HEK293 (cell line): ENCODE results near the gene CPNE5.
A peak's percentile ranks its signal among the peaks of the same experiment; 100 is the strongest.

Experiments
- CTCF ChIA-PET: fragments of 350-600 bp; formaldehyde crosslinking; extraction: SDS; loops from one replicate; lab custom pipeline; 2021; ENCODE audit warnings: antibody characterized with exemption; lab: Yijun Ruan, JAX
- POLR2A ChIA-PET: fragments of 300-600 bp; formaldehyde crosslinking; extraction: SDS; loops from one replicate; lab custom pipeline; 2020; ENCODE audit warnings: antibody characterized with exemption, inconsistent platforms; lab: Yijun Ruan, JAX
- H3K27ac ChIP-seq: fragments of 200-500 bp; sonication (Bioruptor generic); 2 replicates; pipeline ENCODE4 v1.5.1; 2014; ENCODE audit warnings: low read depth, low read length, control low read depth, inconsistent platforms; ENCODE audit errors: extremely low read depth
- H3K36me3 ChIP-seq, 2 experiments: fragments of 200-500 bp in 1 of 2; sonication (Bioruptor generic) in 1 of 2; 1 replicate in 1 of 2; 2 replicates in 1 of 2; pipeline ENCODE4 v1.5.1; 2014 to 2017; ENCODE audit warnings: inconsistent platforms in 2 of 2, low read length in 2 of 2; ENCODE audit not compliant: control insufficient read depth in 2 of 2, insufficient read depth in 1 of 2
- H3K4me1 ChIP-seq: fragments of 200-500 bp; sonication (Bioruptor generic); 2 replicates; pipeline ENCODE4 v1.5.1; 2014; ENCODE audit warnings: mild to moderate bottlenecking, low read length, inconsistent platforms; ENCODE audit not compliant: control insufficient read depth, insufficient read depth
- H3K4me3 ChIP-seq: 2 replicates; pipeline ENCODE4 v1.5.1; 2011; ENCODE audit warnings: low read depth, mild to moderate bottlenecking, control low read depth, low read length, moderate library complexity
- H3K9me3 ChIP-seq: fragments of 200-500 bp; sonication (Bioruptor generic); 2 replicates; pipeline ENCODE4 v1.5.1; 2014; ENCODE audit warnings: low read depth, low read length, inconsistent platforms; ENCODE audit not compliant: control insufficient read depth, insufficient read depth
- BCL11B ChIP-seq: fragments of 450-650 bp; formaldehyde crosslinking; IDR thresholded peaks from 2 replicates; pipeline ENCODE4 v1.5.1; 2016; ENCODE audit warnings: low read depth, missing biosample characterization, missing genetic modification characterization
- CTCF ChIP-seq: fragments of 450-650 bp; formaldehyde crosslinking; IDR thresholded peaks from 2 replicates; pipeline ENCODE4 v1.5.1; 2016; ENCODE audit warnings: missing biosample characterization, missing genetic modification characterization
- EGR2 ChIP-seq: fragments of 450-650 bp; formaldehyde crosslinking; IDR thresholded peaks from 2 replicates; pipeline ENCODE4 v1.5.1; 2016; ENCODE audit warnings: low read depth, missing biosample characterization, missing genetic modification characterization
- GLI2 ChIP-seq: fragments of 450-650 bp; formaldehyde crosslinking; IDR thresholded peaks from 2 replicates; pipeline ENCODE4; 2017; ENCODE audit warnings: missing biosample characterization, missing genetic modification characterization, low read depth, borderline replicate concordance
- IKZF3 ChIP-seq: fragments of 450-650 bp; IDR thresholded peaks from 2 replicates; pipeline ENCODE4 v1.5.0; 2018; ENCODE audit warnings: missing biosample characterization, mild to moderate bottlenecking, missing genetic modification characterization, moderate library complexity
- ZBTB1 ChIP-seq: fragments of 450-650 bp; formaldehyde crosslinking; IDR thresholded peaks from 2 replicates; pipeline ENCODE4 v1.5.1; 2016; ENCODE audit warnings: missing biosample characterization, missing genetic modification characterization
- ZBTB48 ChIP-seq: fragments of 450-650 bp; formaldehyde crosslinking; IDR thresholded peaks from 2 replicates; pipeline ENCODE4 v1.5.1; 2016; ENCODE audit warnings: missing biosample characterization, missing genetic modification characterization
- ZNF2 ChIP-seq: fragments of 450-650 bp; formaldehyde crosslinking; IDR thresholded peaks from 2 replicates; pipeline ENCODE4 v1.5.1; 2016; ENCODE audit warnings: missing biosample characterization, missing genetic modification characterization
- ZNF211 ChIP-seq: fragments of 450-650 bp; formaldehyde crosslinking; IDR thresholded peaks from 2 replicates; pipeline ENCODE4 v1.5.1; 2016; ENCODE audit warnings: low read depth, missing biosample characterization, missing genetic modification characterization
- ZNF324 ChIP-seq: fragments of 450-650 bp; formaldehyde crosslinking; IDR thresholded peaks from 2 replicates; pipeline ENCODE4 v1.5.1; 2016; ENCODE audit warnings: missing biosample characterization, missing genetic modification characterization
- ZNF548 ChIP-seq: fragments of 450-650 bp; formaldehyde crosslinking; IDR thresholded peaks from 2 replicates; pipeline ENCODE4 v1.5.1; 2016; ENCODE audit warnings: missing biosample characterization, missing genetic modification characterization
- ZNF654 ChIP-seq: fragments of 450-650 bp; formaldehyde crosslinking; IDR thresholded peaks from 2 replicates; pipeline ENCODE4 v1.5.1; 2016; ENCODE audit warnings: low read depth, missing biosample characterization, missing genetic modification characterization
- ZNF660 ChIP-seq: fragments of 450-650 bp; IDR thresholded peaks from 2 replicates; pipeline ENCODE4 v1.5.1; 2018; ENCODE audit warnings: missing biosample characterization, mild to moderate bottlenecking, missing genetic modification characterization
- TF ChIP-seq, protein P1 (sequence below): fragments of 450-650 bp; formaldehyde crosslinking; IDR thresholded peaks from 2 replicates; pipeline ENCODE4 v1.5.0; 2017; ENCODE audit warnings: missing biosample characterization, missing genetic modification characterization, borderline replicate concordance

CPNE5 gene

DNA sequence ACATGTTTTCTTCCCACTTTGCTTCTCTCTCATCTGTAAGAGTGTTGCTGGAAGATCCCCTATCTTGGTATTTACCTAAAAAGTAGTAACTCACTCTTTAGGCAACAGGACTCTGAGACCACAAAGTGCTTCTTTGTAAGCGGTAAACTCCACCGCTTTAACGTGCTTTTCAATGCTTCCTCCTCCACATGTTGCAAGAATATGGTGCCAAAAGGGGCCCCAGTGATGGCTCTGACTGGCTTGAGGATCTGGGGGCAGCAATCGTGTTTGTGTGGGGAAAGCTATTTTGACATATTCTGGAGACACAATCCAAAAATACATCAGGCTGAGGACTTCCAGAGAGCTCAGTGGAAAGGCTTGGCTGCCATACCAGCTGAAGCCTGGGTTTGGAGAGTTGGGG lies 12.4 kb upstream of the CPNE5 start:
- TF ChIP-seq GLI2 (tag by site-specific recombination) (no peak), ZNF324 (tag by site-specific recombination) (no peak), ZBTB1 (tag by site-specific recombination) (no peak)
- TF ChIP-seq, protein P1, sequence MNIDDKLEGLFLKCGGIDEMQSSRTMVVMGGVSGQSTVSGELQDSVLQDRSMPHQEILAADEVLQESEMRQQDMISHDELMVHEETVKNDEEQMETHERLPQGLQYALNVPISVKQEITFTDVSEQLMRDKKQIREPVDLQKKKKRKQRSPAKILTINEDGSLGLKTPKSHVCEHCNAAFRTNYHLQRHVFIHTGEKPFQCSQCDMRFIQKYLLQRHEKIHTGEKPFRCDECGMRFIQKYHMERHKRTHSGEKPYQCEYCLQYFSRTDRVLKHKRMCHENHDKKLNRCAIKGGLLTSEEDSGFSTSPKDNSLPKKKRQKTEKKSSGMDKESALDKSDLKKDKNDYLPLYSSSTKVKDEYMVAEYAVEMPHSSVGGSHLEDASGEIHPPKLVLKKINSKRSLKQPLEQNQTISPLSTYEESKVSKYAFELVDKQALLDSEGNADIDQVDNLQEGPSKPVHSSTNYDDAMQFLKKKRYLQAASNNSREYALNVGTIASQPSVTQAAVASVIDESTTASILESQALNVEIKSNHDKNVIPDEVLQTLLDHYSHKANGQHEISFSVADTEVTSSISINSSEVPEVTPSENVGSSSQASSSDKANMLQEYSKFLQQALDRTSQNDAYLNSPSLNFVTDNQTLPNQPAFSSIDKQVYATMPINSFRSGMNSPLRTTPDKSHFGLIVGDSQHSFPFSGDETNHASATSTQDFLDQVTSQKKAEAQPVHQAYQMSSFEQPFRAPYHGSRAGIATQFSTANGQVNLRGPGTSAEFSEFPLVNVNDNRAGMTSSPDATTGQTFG = no peak
- TF ChIP-seq, all 188 proteins: peak for 0
- H3K4me3 ChIP-seq = no peak overlapping the region
- peaks cover 4 to 49% of the 10 kb centered on the region in 2 experiments; a peak in 2 of 3 replicates for H3K36me3 ChIP-seq
- CTCF ChIA-PET = interaction anchor here (0.6 to 11.0 kb wide), 33 partner anchors 9 to 706 kb away, joined by 3 to 298 read pairs (median 8); partner anchors contain the start of genes PI16 and PPIL1
- H3K4me1 ChIP-seq = no peaks in the 10 kb centered on the region; the same call in 1 of the 2 replicates
- no peak overlapping the region for H3K27ac ChIP-seq
- no peaks in the 10 kb centered on the region for H3K9me3 ChIP-seq
- POLR2A ChIA-PET = interaction anchor here (1.3 to 1.7 kb wide), 2 partner anchors 10 to 11 kb away, joined by 5 to 6 read pairs; no protein-coding TSS in a partner anchor

GRCh38 chr6:36851149-36851614 lies 11.9 kb upstream of the CPNE5 start:
- Histone ChIP-seq H3K27ac (no peak overlapping the region), H3K36me3 (peaks cover 4 to 44% of the 10 kb centered on the region in 2 experiments; a peak in 2 of 3 replicates), H3K9me3 (no peaks in the 10 kb centered on the region), H3K4me1 (no peaks in the 10 kb centered on the region; the same call in 1 of the 2 replicates), H3K4me3 (no peak overlapping the region)
- CTCF ChIA-PET = interaction anchor here (0.6 to 11.0 kb wide), 35 partner anchors 9 to 1870 kb away, joined by 3 to 298 read pairs (median 8); partner anchors contain the start of genes PI16 and PPIL1
- TF ChIP-seq ZNF211 (no peak), ZNF2 (tag by site-specific recombination) (peak; percentile 97), EGR2 (tag by site-specific recombination) (no peak), ZBTB48 (tag by site-specific recombination) (no peak), BCL11B (tag by site-specific recombination) (no peak), IKZF3 (tag by site-specific recombination) (peak; percentile 67; the same call in 1 of the 2 replicates), ZNF654 (tag by site-specific recombination) (peak; percentile 82), ZNF660 (peak; percentile 69), CTCF (tag by site-specific recombination) (peak; percentile 40; the same call in 1 of the 2 replicates)
- TF ChIP-seq, all 188 proteins: peak for 5
- POLR2A ChIA-PET = no interaction called here

- Histone ChIP-seq H3K4me1 (no peaks in the 10 kb centered on the region; the same call in 1 of the 2 replicates), H3K4me3 (no peak overlapping the region), H3K9me3 (no peaks in the 10 kb centered on the region), H3K27ac (no peak overlapping the region), H3K36me3 (peaks cover 4 to 33% of the 10 kb centered on the region in 2 experiments; a peak in 2 of 3 replicates)
- TF ChIP-seq ZNF548 = no peak
- ChIA-PET CTCF (interaction anchor here (0.9 to 11.0 kb wide), 22 partner anchors 7 to 360 kb away, joined by 3 to 298 read pairs (median 11); partner anchors contain the start of genes C6orf89 and PPIL1), POLR2A (interaction anchor here (1.3 to 3.1 kb wide), 2 partner anchors 24 to 136 kb away, joined by 4 to 14 read pairs; partner anchors contain the start of genes MTCH1 and PPIL1)
Measured at GRCh38 chr6:36850021-36850420, 10.8 kb upstream of the CPNE5 start.
